WI38 (cell line): ENCODE measurements around the gene ARL6IP4.

Experiments used
- H3K4me3 ChIP-seq: 2 replicates; pipeline ENCODE4 v1.5.1; 2011; ENCODE audit warnings: low read depth, mild to moderate bottlenecking, control low read depth, low read length
- TF ChIP-seq, protein P1 (sequence below): IDR thresholded peaks from 2 replicates; pipeline ENCODE4 v1.5.1; 2012; ENCODE audit warnings: low read depth, mild to moderate bottlenecking, control low read depth, low read length

The ARL6IP4 gene

DNA sequence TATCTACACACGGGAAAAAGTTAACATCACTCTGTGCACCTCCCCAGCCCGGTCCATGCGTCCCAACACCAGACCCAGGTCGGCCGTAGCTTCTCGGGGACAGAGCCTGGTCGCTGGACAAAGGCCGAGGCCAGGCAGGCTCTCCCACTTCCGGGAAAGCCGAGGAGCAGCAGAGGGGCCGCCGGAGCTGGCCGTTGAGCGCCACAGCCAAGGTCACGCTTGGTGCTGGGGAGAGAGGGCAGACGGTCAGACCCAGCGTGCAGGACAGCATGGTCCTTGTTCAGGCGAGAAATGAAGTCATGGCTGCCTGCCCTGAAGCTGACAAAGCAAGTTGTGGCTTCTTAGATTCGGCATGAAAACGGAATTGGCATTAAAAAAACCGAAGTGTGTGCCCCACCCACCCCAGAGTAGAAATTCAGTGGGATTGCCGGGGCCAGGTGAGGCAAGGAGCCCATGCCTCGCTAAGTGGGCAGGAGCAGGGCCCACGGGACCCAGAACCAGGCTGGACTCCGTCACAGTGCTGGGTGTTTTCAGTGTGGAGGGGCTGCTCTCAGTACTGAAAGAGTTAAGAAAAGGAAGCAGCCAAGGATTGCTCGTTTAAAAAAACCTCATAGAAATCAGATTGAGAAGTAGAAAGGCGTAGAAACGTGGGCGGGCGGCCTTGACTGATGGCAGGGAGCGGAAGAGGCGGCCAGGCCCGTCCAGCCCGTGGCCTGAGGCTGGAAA, 4.3 kb downstream of the ARL6IP4 start:
- no peak overlapping the region for H3K4me3 ChIP-seq
- TF ChIP-seq, protein P1, sequence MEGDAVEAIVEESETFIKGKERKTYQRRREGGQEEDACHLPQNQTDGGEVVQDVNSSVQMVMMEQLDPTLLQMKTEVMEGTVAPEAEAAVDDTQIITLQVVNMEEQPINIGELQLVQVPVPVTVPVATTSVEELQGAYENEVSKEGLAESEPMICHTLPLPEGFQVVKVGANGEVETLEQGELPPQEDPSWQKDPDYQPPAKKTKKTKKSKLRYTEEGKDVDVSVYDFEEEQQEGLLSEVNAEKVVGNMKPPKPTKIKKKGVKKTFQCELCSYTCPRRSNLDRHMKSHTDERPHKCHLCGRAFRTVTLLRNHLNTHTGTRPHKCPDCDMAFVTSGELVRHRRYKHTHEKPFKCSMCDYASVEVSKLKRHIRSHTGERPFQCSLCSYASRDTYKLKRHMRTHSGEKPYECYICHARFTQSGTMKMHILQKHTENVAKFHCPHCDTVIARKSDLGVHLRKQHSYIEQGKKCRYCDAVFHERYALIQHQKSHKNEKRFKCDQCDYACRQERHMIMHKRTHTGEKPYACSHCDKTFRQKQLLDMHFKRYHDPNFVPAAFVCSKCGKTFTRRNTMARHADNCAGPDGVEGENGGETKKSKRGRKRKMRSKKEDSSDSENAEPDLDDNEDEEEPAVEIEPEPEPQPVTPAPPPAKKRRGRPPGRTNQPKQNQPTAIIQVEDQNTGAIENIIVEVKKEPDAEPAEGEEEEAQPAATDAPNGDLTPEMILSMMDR = no peak

- TF ChIP-seq, protein P1 = no peak
- no peak overlapping the region for H3K4me3 ChIP-seq
Observed at GRCh38 chr12:122985338-122986257, 5.1 kb downstream of the ARL6IP4 start.

DNA sequence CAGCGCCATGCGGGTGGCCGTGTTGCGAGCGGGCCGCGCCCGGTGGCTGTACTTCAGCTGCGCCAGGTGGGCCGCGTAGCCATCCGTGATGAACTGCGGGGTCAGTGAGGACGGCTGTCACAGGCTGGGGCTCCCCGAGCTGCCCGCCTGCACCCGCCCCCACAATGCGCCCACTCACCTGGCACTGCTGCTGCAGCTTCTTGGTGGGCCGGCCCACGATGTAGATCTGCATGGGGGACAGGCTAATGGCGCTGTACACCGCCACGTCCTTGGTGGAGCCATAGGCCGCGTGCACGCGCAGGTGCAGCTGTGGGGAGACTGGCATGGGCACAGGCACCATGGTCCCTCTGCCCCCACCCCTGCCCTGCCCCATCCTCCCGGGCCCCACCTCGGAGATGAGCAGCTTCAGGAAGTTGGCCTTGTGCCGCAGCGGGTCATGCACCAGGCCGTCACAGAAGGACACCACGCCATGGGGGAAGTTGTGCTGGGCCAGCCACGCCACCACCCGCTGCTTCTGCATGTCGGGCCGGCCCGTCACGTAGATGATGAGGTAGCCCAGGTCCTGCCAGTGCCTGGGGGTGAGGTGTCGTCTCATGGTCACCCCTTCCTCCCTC, 5.9 kb downstream of the ARL6IP4 start:
- H3K4me3 ChIP-seq = no peak overlapping the region
- TF ChIP-seq, protein P1 = no peak

DNA sequence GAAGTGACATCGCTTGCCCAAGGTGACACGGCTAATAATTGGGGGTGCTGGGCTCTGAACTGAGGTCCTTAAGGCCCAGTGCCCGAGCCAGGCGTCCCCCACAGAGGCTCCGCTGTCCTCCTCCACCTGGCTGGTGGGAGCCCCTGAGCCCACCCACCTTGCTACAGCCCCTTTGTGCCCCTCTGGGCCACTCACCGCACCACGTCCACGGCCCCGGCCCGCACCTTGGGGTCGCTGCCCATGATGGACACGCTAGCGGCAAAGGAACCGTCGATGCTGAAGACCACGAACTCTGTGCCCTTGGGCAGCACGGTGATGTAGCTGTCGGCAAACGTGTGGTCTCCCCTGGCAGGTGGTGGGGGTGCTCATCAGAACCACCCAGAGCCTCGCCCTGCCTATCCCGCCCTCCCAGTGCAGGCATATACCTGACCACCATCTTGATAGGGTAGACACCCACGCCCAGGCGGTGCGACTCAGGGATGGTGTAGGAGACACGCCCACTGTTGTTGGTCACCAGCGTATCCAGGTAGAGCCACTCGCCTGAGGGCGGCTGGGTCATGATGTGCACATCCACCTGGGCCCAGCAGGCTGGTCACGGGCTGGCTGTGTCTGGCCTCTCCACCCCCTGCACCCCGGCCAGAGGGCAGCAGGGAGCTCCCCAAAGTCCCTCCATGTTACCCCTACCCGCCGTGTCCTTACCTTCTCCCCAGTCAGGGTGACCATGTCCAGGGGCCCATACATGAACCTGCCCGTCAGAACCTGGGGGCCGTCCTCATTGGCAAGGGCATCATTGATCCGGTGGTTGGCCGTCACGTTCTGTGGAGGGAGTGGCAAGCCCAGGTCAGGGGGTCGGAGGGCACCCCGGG, 6.8 kb downstream of the ARL6IP4 start:
- H3K4me3 ChIP-seq = no peak overlapping the region
- TF ChIP-seq, protein P1 = no peak

DNA sequence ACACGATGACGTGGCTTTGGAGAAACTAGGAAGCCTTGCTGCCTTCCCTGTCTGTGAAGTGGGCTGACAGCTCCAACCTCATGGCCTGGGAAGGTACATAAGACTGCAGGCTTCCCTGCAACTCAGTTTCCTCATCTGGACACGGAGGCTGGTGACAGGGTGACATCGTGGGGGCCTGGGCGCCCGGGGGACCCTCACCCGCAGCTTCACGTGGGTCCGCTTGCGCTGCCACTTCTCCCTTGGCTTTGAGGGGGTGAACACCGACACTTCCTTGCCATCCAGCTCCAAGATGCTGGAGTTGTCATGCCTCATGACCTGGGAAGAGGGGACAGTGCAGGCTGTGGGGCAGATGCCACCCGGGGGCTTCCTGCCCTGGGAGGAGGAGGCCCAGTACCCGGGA, 7.6 kb downstream of the ARL6IP4 start:
- TF ChIP-seq, protein P1 = no peak
- H3K4me3 ChIP-seq = no peak overlapping the region

- no peak overlapping the region for H3K4me3 ChIP-seq
- TF ChIP-seq, protein P1 = no peak
Observed at GRCh38 chr12:122988612-122989212, 8.2 kb downstream of the ARL6IP4 start.
